SK-N-SH treated with all-trans-retinoic acid at 6 μM for 48 hours (cell line): ENCODE measurements around the gene MYLK4.

Experiments used
- ATAC-seq: fragments of 200-7000 bp; cut with Tn5 transposase; 3 replicates; pipeline ENCODE4 v1.9.1; 2020; ENCODE audit warnings: mild to moderate bottlenecking, moderate library complexity
- ARNTL ChIP-seq: fragments of 450-650 bp; formaldehyde crosslinking; IDR thresholded peaks from 2 replicates; pipeline ENCODE4 v1.5.0; 2020; ENCODE audit warnings: low read depth, mild to moderate bottlenecking, moderate library complexity, borderline replicate concordance
- BACH2 ChIP-seq: fragments of 250-450 bp; sonication (Bioruptor Pico); IDR thresholded peaks from 2 replicates; pipeline ENCODE4 v1.9.0; 2021; ENCODE audit warnings: mild to moderate bottlenecking, borderline replicate concordance
- CSDC2 ChIP-seq: fragments of 250-450 bp; sonication (Bioruptor Pico); IDR thresholded peaks from 2 replicates; pipeline ENCODE4 v1.5.0; 2020; ENCODE audit warnings: mild to moderate bottlenecking, moderate library complexity
- GLIS3 ChIP-seq: fragments of 250-450 bp; sonication (Bioruptor Pico); IDR thresholded peaks from 2 replicates; pipeline ENCODE4 v1.5.0; 2020; ENCODE audit warnings: mild to moderate bottlenecking, moderate library complexity
- ISL1 ChIP-seq: fragments of 250-450 bp; sonication (Bioruptor Pico); IDR thresholded peaks from 2 replicates; pipeline ENCODE4 v2.1.2; 2022; ENCODE audit warnings: mild to moderate bottlenecking, moderate library complexity
- OSR1 ChIP-seq: fragments of 250-450 bp; sonication (Bioruptor Pico); IDR thresholded peaks from 2 replicates; pipeline ENCODE4 v1.8.0; 2022; ENCODE audit warnings: moderate library complexity, mild to moderate bottlenecking, inconsistent platforms
- PATZ1 ChIP-seq: fragments of 250-450 bp; sonication (Bioruptor Pico); IDR thresholded peaks from 2 replicates; pipeline ENCODE4 v1.8.0; 2020; ENCODE audit warnings: mild to moderate bottlenecking, moderate library complexity, borderline replicate concordance
- PPARA ChIP-seq: fragments of 250-450 bp; sonication (Bioruptor Pico); IDR thresholded peaks from 2 replicates; pipeline ENCODE4 v1.5.0; 2020; ENCODE audit warnings: mild to moderate bottlenecking, borderline replicate concordance
- RARB ChIP-seq: fragments of 250-450 bp; sonication (Bioruptor Pico); IDR thresholded peaks from 2 replicates; pipeline ENCODE4 v1.8.0; 2021; ENCODE audit warnings: mild to moderate bottlenecking, moderate library complexity
- SNAI2 ChIP-seq: fragments of 250-450 bp; sonication (Bioruptor Pico); IDR thresholded peaks from 2 replicates; pipeline ENCODE4 v1.5.0; 2020; ENCODE audit warnings: mild to moderate bottlenecking, moderate library complexity
- TCF4 ChIP-seq: fragments of 250-450 bp; sonication (Bioruptor Pico); IDR thresholded peaks from 2 replicates; pipeline ENCODE4 v1.8.0; 2021; ENCODE audit warnings: mild to moderate bottlenecking, moderate library complexity, borderline replicate concordance
- TOX ChIP-seq: fragments of 250-450 bp; sonication (Bioruptor Pico); IDR thresholded peaks from 2 replicates; pipeline ENCODE4 v1.8.0; 2021; ENCODE audit warnings: mild to moderate bottlenecking, moderate library complexity, borderline replicate concordance
- TSHZ2 ChIP-seq: fragments of 250-450 bp; sonication (Bioruptor Pico); IDR thresholded peaks from 2 replicates; pipeline ENCODE4 v1.5.0; 2020; ENCODE audit warnings: mild to moderate bottlenecking, moderate library complexity
- ZFP3 ChIP-seq: fragments of 250-450 bp; sonication (Bioruptor Pico); IDR thresholded peaks from 2 replicates; pipeline ENCODE4 v1.5.0; 2020; ENCODE audit warnings: mild to moderate bottlenecking, moderate library complexity
- ZFP30 ChIP-seq: fragments of 450-650 bp; formaldehyde crosslinking; IDR thresholded peaks from 2 replicates; pipeline ENCODE4 v1.5.0; 2022; ENCODE audit warnings: mild to moderate bottlenecking, moderate library complexity
- ZNF565 ChIP-seq: fragments of 450-650 bp; formaldehyde crosslinking; conservative IDR thresholded peaks from 2 replicates; pipeline ENCODE4 v1.5.0; 2020; ENCODE audit warnings: low read depth, mild to moderate bottlenecking, moderate library complexity
- ZNF70 ChIP-seq: fragments of 450-650 bp; formaldehyde crosslinking; IDR thresholded peaks from 2 replicates; pipeline ENCODE4 v1.5.0; 2020; ENCODE audit warnings: mild to moderate bottlenecking, moderate library complexity
- ZNF8 ChIP-seq: fragments of 450-650 bp; formaldehyde crosslinking; IDR thresholded peaks from 2 replicates; pipeline ENCODE4 v1.5.0; 2020; ENCODE audit warnings: mild to moderate bottlenecking, moderate library complexity
- TF ChIP-seq, protein P1 (sequence below): fragments of 250-450 bp; sonication (Bioruptor Pico); IDR thresholded peaks from 2 replicates; pipeline ENCODE4 v1.8.0; 2021; ENCODE audit warnings: low read depth, mild to moderate bottlenecking, moderate library complexity, borderline replicate concordance
- TF ChIP-seq, protein P2 (sequence below): fragments of 250-450 bp; sonication (Bioruptor Pico); IDR thresholded peaks from 2 replicates; pipeline ENCODE4 v1.5.1; 2021; ENCODE audit warnings: mild to moderate bottlenecking, moderate library complexity

Gene MYLK4

GRCh38 chr6:2653369-2654032, 97.2 kb downstream of the MYLK4 start:
- ATAC-seq = no peak
- TF ChIP-seq TOX (CRISPR knock-in tag) (no peak), OSR1 (CRISPR knock-in tag) (no peak), ISL1 (CRISPR knock-in tag) (no peak), TCF4 (no peak), PPARA (no peak), ZNF8 (CRISPR knock-in tag) (no peak), ZFP30 (CRISPR knock-in tag) (no peak), SNAI2 (CRISPR knock-in tag) (no peak), ZNF70 (CRISPR knock-in tag) (no peak)
- TF ChIP-seq, protein P1, sequence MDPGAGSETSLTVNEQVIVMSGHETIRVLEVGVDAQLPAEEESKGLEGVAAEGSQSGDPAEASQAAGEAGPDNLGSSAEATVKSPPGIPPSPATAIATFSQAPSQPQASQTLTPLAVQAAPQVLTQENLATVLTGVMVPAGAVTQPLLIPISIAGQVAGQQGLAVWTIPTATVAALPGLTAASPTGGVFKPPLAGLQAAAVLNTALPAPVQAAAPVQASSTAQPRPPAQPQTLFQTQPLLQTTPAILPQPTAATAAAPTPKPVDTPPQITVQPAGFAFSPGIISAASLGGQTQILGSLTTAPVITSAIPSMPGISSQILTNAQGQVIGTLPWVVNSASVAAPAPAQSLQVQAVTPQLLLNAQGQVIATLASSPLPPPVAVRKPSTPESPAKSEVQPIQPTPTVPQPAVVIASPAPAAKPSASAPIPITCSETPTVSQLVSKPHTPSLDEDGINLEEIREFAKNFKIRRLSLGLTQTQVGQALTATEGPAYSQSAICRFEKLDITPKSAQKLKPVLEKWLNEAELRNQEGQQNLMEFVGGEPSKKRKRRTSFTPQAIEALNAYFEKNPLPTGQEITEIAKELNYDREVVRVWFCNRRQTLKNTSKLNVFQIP (CRISPR knock-in tag) = no peak

GRCh38 chr6:2652611-2653010, 98.1 kb downstream of the MYLK4 start:
- no peak for ATAC-seq
- TF ChIP-seq TOX (CRISPR knock-in tag) (no peak), ZNF565 (CRISPR knock-in tag) (no peak), ISL1 (CRISPR knock-in tag) (no peak), RARB (no peak), ZFP3 (CRISPR knock-in tag) (no peak), SNAI2 (CRISPR knock-in tag) (no peak)
- TF ChIP-seq, protein P1 (CRISPR knock-in tag) = no peak

DNA sequence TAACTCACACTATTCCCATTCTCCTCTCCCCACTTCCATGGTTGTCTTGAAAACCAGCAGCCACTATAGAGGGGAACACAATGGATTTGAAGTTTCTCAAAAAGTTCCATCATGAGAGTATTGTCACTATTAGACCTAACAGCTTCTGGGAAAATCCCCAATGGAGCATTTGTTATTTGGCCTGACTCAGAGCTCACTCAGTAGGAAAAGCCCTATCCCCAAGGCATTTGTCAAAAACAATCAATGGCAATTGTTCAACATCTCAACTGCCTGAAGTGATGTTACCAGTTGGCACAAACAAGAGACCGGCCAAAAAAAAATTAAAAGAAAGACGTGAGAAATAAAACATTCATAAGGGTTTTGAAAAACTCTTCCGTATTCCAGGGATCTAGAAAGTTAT, 98.8 kb downstream of the MYLK4 start:
- no peak for ATAC-seq
- no peak for TF ChIP-seq ZNF565 (CRISPR knock-in tag)
- TF ChIP-seq ZNF70 (CRISPR knock-in tag) = no peak
- TF ChIP-seq SNAI2 (CRISPR knock-in tag) = no peak
- TF ChIP-seq CSDC2 (CRISPR knock-in tag) = no peak
- TF ChIP-seq GLIS3 (CRISPR knock-in tag) = no peak
- TF ChIP-seq, protein P1 (CRISPR knock-in tag) = no peak
- no peak for TF ChIP-seq OSR1 (CRISPR knock-in tag)
- no peak for TF ChIP-seq ISL1 (CRISPR knock-in tag)
- TF ChIP-seq PPARA = no peak
- no peak for TF ChIP-seq TSHZ2

DNA sequence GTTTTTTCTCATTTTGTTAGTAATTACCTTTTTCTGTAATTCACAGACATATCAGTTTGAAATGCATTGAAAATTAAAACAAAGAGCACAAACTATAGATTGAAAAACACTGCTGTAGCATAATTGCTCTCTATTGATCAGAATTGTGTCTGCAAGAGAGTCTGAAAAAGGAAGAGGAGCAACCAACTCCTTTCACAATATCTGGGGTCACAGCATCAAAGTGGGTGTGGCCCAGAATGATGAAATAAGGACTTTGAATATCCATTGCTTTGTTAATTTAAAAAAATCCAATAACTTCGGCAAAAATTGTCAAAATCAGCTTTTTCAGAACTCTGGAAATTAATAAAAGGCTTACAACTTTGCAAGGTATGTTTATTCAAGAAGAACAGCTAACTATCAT, 99.2 kb downstream of the MYLK4 start:
- ATAC-seq = no peak
- TF ChIP-seq, protein P1 (CRISPR knock-in tag) = no peak
- no peak for TF ChIP-seq ZFP3 (CRISPR knock-in tag)
- TF ChIP-seq, protein P2, sequence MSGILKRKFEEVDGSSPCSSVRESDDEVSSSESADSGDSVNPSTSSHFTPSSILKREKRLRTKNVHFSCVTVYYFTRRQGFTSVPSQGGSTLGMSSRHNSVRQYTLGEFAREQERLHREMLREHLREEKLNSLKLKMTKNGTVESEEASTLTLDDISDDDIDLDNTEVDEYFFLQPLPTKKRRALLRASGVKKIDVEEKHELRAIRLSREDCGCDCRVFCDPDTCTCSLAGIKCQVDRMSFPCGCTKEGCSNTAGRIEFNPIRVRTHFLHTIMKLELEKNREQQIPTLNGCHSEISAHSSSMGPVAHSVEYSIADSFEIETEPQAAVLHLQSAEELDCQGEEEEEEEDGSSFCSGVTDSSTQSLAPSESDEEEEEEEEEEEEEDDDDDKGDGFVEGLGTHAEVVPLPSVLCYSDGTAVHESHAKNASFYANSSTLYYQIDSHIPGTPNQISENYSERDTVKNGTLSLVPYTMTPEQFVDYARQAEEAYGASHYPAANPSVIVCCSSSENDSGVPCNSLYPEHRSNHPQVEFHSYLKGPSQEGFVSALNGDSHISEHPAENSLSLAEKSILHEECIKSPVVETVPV (CRISPR knock-in tag) = no peak
- no peak for TF ChIP-seq PATZ1 (CRISPR knock-in tag)
- TF ChIP-seq ZNF565 (CRISPR knock-in tag) = no peak
- TF ChIP-seq BACH2 (CRISPR knock-in tag) = no peak
- TF ChIP-seq GLIS3 (CRISPR knock-in tag) = no peak
- no peak for TF ChIP-seq ARNTL (CRISPR knock-in tag)
- TF ChIP-seq ZNF8 (CRISPR knock-in tag) = no peak
- no peak for TF ChIP-seq OSR1 (CRISPR knock-in tag)
- TF ChIP-seq ZFP30 (CRISPR knock-in tag) = no peak
- no peak for TF ChIP-seq CSDC2 (CRISPR knock-in tag)
